Stimulated activated CD4-positive, alpha-beta T cell treated with anti-CD3 and anti-CD28 coated beads, Interleukin-1b, Interleukin-23, amount 100 ng/mL, for 24 hours (primary cell): ENCODE data around the gene KCNK13.

Experiments
- DNase-seq, 4 experiments: peaks; one replicate each; pipeline ENCODE4 v3.0.0-alpha.2; 2020; ENCODE audit warnings: low read depth in 4 of 4, low spot score in 1 of 4

Gene KCNK13

DNA sequence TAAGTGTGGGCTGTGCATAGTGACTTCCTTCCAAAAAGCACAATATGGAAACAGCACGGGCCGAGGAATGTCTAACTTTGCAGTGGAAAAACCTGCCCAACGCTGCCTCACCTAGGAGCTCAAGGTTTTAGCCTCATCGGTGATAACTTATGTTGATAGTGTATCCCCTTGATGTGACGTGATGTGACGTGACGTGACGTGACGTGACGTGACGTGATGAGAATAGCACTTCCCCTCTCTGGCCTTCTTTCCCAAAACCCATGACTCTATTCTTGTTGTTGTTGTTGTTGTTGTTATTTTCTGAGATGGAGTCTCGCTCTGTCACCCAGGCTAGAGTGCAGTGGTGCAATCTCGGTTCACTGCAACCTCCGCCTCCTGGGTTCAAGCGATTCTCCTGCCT lies 64.5 kb downstream of the KCNK13 start:
- no peak for DNase-seq

DNA sequence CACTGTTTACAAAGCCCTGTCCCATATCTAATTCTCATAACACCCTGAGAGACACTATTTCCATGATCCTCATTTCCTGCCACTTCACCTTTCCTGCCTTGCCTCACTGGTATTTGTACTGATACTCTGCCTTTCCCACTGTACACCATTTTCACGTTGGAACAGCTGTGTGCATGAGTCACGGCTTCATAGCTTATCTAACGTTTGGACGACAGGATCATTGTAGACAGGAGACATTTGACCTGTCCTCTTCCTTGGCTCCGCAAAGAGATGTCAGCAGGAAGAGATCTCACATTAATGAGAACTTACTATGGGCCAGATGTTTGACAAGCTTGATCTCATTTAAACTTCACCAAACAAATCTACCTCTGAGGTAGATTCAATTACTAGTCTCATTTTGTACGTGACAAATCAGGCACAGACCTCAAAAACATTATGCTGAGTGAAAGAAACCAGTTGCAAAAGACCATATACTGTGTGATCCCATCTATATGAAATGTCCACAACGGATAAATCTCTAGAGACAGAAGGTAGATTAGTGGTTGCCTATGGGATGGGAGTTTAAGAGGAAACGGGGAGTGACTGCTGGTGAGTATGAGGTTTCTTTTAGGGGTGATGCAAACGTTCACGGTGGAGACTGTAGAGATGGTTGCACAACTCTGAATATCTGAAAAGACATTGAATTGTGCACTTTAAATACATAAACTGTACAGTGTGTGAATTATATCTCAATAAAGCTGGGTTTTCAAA lies 71.2 kb downstream of the KCNK13 start:
- DNase-seq = no peak

- no peak for DNase-seq
Measured at GRCh38 chr14:90136904-90137303, 75.1 kb downstream of the KCNK13 start.

DNA sequence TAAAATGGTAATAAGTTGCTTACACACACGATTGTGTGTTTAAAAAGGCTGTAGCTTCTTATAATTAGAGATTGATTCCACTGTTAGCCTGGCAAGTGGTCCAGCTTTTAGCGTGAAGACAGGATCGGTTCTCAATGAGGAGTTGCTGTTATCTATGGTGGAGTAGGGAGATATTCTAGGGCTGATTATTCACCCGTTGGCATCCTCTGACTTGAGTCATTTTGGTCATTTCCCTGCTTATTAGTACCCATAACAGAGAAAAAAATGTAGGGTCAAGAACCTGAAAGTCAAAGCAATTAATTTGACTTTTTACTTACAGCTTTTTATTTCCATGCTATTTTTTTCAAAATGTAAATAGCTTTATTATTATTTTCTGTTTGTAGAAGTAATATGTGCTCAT lies 76.0 kb downstream of the KCNK13 start:
- no peak for DNase-seq

GRCh38 chr14:90139199-90139598 lies 77.4 kb downstream of the KCNK13 start:
- DNase-seq = no peak

DNA sequence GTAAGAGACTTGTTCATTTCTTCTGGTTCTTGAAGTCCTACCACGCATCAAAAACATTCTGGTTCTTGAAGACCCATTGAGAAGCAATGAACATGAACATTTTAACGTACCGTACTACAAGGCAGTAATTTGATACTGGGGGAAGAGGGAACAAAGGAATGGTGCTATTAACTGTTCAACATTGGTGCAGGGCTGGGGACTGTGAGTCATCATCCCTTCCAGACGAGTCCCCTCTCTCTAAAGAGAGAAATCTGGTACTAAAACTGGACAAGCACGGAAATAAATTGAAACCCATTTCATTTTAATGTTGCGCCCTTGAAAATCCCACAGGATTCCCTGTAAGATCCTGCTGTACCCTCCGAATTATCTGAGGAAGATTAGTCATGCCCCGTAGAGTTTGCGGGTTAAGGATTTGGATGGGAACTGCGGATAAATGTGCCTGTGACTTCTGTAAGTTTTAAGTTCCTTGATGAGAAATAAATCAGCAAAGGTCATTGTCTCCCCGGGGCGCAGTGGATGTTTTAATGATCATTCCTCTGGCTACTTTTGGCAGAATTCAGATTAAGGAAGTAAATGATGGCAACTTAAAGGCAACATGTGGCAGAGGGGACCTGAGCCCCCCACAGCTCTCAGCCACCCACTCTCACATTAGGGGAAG lies 78.6 kb downstream of the KCNK13 start:
- no peak for DNase-seq

DNA sequence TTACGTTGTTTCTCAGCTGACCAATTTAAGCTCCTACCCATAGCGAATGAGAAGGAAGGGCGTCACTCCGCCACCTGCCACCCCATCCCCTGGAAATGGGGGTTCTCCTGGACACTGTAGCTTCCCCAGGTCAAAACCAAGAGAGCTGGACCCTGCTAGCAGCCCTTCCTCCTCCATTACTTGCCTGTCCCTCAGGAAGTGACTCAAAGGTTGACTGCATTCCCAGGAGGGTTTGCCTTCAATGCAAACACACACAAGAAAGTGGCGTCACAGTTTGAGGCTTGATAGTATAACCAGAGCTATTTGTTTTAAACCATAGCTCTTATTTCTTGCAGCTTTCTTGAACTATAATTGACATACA lies 79.1 kb downstream of the KCNK13 start:
- no peak for DNase-seq

DNA sequence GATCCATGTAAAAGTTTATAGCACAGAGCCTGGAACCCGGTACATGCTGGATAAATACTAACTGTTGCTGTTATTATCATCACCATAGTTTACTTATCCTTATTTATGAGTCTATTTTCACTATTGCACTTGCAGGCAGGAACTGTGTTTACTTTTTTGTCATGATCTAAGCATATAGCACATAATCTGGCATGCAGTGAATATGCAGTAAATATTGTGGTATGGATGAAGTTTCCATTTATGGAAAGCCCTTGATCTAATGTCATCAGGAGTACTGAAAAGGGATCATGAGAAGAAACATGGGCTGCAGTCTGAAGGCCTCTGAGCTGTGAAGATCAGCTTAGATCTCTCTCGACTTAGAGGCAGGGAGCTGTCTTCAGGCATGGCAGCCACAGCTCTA lies 91.6 kb downstream of the KCNK13 start:
- no peak for DNase-seq

DNA sequence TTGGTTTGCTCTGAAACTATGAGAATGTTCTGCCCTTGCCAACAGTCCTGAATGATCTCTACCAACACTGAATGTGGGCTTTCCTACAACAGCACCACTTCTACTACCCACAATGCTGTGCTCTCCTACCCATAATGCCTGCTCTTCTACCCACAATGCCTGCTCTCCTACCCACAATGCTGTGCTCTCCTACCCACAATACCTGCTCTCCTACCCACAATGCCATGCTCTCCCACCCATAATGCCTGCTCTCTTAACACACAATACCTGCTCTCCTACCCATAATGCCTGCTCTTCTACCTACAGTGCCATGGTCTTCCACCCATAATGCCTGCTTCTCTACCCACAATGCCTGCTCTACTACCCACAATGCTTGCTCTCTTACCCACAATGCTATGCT lies 92.3 kb downstream of the KCNK13 start:
- no peak for DNase-seq

- DNase-seq = no peak
Measured at GRCh38 chr14:90159146-90159545, 97.4 kb downstream of the KCNK13 start.

DNA sequence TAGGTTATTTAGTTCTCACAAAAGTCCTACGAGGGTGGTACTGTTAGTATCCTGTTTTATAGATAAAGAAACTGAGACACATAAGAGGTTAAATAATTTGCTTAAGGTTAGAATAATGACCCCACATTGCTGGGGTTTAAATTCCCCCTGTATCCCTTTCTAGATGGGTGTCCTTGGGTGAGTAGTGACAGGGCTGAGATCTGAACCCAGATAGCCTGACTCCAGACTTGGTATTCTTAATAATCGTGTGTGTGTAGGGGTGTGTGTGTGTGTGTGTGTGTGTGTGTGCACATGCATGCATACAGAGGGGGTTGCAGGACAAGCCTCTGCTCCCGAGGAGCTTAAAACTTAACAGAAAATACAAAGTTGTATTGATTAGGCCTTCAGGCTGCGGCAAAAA lies 97.9 kb downstream of the KCNK13 start:
- no peak for DNase-seq

GRCh38 chr14:90161129-90161528 lies 99.3 kb downstream of the KCNK13 start:
- DNase-seq = no peak

- DNase-seq = no peak
Measured at GRCh38 chr14:90168425-90169105, 106.8 kb downstream of the KCNK13 start.

- DNase-seq = no peak
Measured at GRCh38 chr14:90175631-90176030, 113.8 kb downstream of the KCNK13 start.

GRCh38 chr14:90177539-90178189 lies 115.9 kb downstream of the KCNK13 start:
- DNase-seq = no peak

- DNase-seq = no peak
Measured at GRCh38 chr14:90179357-90179756, 117.6 kb downstream of the KCNK13 start.

DNA sequence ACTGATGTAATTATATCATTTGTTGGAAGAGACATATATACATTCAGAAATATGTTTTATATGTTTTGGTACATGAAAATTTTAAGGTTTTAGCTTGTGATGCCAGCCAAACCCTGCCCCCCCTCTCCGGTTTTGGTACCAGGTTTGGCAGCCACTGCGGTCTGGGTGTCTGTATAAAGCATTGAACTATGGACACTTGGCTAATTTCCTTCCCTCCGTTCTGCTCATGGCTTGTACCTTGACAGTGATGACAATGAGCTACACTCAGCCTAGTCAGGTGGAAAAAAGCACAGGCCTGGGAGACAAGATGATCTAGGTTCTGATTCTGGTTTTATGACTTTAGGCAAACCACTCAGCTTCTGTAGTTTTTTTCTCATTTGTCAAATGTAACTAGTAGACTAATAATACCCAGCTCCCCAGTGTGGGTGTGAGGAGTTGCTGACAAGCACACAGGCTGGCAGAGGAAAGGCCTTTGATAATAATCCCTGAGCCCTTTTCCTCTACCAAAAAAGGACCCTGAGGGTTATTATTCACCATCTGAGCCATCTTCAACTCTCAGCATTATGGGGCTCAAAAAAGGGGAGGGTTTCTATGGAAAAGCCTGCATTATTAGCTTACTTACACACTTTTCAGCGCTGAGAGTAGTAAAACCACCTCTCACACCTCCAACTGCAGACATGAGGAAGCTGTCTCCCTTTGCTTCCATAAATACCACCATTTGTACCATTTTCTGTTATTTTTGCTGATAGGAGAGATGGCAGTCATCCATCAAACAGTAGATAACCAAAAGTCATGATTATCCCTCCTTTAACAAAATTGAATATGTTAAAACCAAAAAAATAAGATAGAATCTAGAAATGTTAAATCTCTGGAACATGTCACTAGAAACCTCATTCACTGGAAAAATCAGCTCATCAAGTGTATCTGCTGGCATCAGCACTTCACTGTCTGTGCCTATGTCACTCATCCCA lies 118.3 kb downstream of the KCNK13 start:
- no peak for DNase-seq

DNA sequence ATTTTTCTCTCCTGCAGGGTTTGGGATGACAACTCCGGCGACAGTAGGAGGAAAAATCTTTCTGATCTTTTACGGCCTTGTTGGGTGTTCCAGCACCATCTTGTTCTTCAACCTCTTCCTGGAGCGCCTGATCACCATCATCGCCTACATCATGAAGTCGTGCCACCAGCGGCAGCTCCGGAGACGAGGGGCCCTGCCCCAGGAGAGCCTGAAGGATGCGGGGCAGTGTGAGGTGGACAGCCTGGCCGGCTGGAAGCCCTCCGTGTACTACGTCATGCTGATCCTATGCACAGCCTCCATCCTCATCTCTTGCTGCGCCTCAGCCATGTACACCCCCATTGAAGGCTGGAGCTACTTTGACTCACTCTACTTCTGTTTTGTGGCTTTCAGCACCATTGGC lies 122.3 kb downstream of the KCNK13 start:
- DNase-seq = no peak

- DNase-seq = no peak
Measured at GRCh38 chr14:90184571-90185266, 122.9 kb downstream of the KCNK13 start.

- DNase-seq = no peak
Measured at GRCh38 chr14:90188588-90188987, 126.8 kb downstream of the KCNK13 start.
